Right lobe of liver (tissue), 4 donors: ENCODE measurements around the gene KRT34.

Experiments used
- CTCF ChIP-seq, 4 donors: fragments of 200-600 bp in 3 of 4; fragments of 450-650 bp in 1 of 4; IDR thresholded peaks; one replicate each; pipeline versions ENCODE4 v1.5.1 to v1.8.0; 2016 to 2022; ENCODE audit warnings: antibody characterized with exemption in 4 of 4, mild to moderate bottlenecking in 2 of 4
- POLR2A ChIP-seq: fragments of 450-650 bp; IDR thresholded peaks from one replicate; pipeline ENCODE4 v1.6.1; 2017; ENCODE audit warnings: antibody characterized with exemption, mild to moderate bottlenecking
- donor health status: DM: no; HTN: no; CAD: no.
- donor health status: DM: no; HTN: no; CAD: no.
- donor health status: DM: no; HTN: yes; CAD: no.

GRCh38 chr17:41413353-41413957, 31.3 kb upstream of the KRT34 start:
- no peak for TF ChIP-seq CTCF (IDR thresholded peaks at IDR 0.05)
- no peak for TF ChIP-seq POLR2A
